Skin of body (tissue), 3 donors: ENCODE results near the gene LY6G6C. TPM values are rescaled to one million over a fixed set of nuclear protein-coding genes. Genes with fewer than 3 reads are reported as not detected.

Source experiments
- DNase-seq: peaks from one replicate; lab custom pipeline; 2025; lab: John Stamatoyannopoulos, UW
- small RNA-seq: library from RNA; depleted of rRNA; stranded (forward); fragments of <200 nt; gene quantifications from one replicate; pipeline ENCODE3, GENCODE V24; 2014; ENCODE audit warnings: low replicate concordance
- total RNA-seq: library from RNA; depleted of rRNA; stranded (reverse); fragments of >200 nt; gene quantifications from one replicate; pipeline ENCODE4 v1.2.3, GENCODE V29; 2014

LY6G6C gene
- total RNA-seq, 1 donor from 2014 or later, result 20.4 TPM

GRCh38 chr6:31681135-31681671, 40.3 kb downstream of the LY6G6C start:
- no peak for DNase-seq

- DNase-seq, result peak; percentile 82
Measured at GRCh38 chr6:31680226-31681134, 41.1 kb downstream of the LY6G6C start, which contains the start of gene LY6G5C. Gene LY6G5C, minus strand, starts transcription at chr6:31681067. Its CDS starts 694 bp downstream, at chr6:31680373.

DNA sequence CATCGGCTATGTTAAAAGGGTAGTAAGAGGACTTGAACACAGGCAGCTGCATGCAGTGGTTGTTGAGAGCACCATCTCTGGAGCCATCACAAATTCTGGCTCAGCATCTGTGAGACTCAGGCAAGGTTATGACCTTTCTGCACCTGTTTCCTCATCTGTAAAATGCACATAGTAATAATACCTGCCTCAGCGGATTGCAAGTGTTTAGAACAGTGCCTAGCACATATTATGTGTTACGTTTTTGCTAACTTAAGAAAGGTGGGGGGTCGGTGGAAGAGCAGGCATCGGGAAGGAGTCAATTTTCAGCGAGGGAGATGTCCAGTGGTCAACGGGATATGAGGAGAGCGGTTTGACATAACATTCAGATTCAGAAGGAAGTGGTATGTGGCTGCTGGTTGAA, 43.6 kb downstream of the LY6G6C start:
- DNase-seq, result no peak

DNA sequence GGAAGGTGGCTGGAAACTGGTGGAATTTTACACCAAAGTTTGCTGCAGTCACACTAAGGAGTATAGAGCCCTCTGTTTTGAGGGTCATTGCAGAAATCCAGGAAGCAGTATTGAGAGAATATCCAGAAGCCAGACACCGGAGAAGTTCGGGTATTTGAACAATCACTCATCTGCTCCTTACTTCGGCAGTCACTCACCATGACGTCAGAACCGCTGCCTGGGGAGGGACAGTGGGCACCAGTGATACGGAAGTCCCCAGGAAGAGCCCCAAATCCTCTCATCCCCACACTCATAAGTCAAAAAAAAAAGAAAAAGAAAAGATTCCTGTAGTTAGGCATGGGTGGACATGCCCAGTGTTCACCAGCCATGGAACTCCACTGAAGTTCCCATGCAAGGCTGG, 44.6 kb downstream of the LY6G6C start:
- DNase-seq, result no peak

DNA sequence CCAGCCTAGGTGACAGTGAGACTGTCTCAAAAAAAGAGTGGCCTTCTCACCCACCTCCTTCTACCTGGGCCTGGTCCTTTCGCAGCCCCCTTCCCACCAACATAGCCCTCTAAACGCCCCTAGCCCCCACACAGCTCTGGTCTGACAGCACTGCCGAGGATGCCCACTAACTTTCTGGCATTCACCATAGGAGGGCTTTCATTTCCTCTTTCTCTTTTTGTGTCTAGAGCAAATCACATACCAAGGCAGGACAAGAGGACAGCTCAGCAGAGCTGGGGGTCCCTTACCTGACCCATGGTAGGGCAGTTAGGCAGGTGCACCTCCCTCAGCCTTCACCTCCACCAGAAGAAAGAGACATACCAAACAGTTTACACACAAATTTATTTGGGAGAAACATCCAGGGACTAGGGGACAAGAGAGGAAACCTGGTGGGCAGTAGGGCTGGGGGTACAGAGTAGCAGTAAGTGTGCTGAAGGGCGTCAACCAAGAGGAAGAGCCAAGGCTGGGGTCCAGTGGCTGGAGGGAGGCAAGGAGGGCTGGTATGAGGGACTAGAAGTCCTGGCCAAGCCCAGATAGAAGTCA, 45.1 kb downstream of the LY6G6C start:
- no peak for DNase-seq

DNA sequence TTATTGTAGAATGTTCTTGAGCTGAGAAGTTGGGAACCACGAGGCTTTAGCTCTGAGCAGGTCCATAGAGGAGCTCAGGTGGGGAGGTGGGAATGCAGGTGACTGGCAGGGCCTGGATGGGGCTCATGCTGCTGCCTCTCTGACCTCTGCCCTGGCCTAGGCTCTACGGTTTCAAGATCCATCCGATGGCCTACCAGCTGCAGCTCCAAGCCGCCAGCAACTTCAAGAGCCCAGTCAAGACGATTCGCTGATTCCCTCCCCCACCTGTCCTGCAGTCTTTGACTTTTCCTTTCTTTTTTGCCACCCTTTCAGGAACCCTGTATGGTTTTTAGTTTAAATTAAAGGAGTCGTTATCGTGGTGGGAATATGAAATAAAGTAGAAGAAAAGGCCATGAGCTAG, 51.9 kb downstream of the LY6G6C start, which contains the start of gene LY6G5B:
Gene LY6G5B, plus strand, starts transcription at position 301 of the 400 bp plus-strand sequence. CDS start 975 bp downstream, outside the sequence.
- DNase-seq, result no peak

Small RNAs within 50 kb of the gene (small RNA-seq; reads per million reads assigned to genes)
- not detected for gene LY6G6D
- gene MIR4646, result not detected
- not detected for gene MSH5-SAPCD1
- not detected for gene RNU6-850P
- not detected for gene SAPCD1

Other genes with a start within 250 kb of the LY6G6C start
- 1.2 TPM for gene MICB, start 223.6 kb downstream of the LY6G6C start, total RNA-seq
- not detected for gene MCCD1, start 192.8 kb downstream of the LY6G6C start, total RNA-seq
- gene DDX39B, start 179.7 kb downstream of the LY6G6C start, total RNA-seq, result 267 TPM
- 1.4 TPM for gene ATP6V1G2, start 175.1 kb downstream of the LY6G6C start, total RNA-seq
- 12.1 TPM for gene NFKBIL1, start 174.1 kb downstream of the LY6G6C start, total RNA-seq
- gene LTA, start 149.5 kb downstream of the LY6G6C start, total RNA-seq, result not detected
- 1.9 TPM for gene TNF, start 146.2 kb downstream of the LY6G6C start, total RNA-seq
- gene LTB, start 139.3 kb downstream of the LY6G6C start, total RNA-seq, result 1.6 TPM
- gene LST1, start 135.5 kb downstream of the LY6G6C start, total RNA-seq, result 7.6 TPM
- gene NCR3, start 128.7 kb downstream of the LY6G6C start, total RNA-seq, result not detected
- gene AIF1, start 106.5 kb downstream of the LY6G6C start, total RNA-seq, result 23.8 TPM
- 49.6 TPM for gene PRRC2A, start 101.0 kb downstream of the LY6G6C start, total RNA-seq
- 101 TPM for gene BAG6, start 69.1 kb downstream of the LY6G6C start, total RNA-seq
- gene APOM, start 65.9 kb downstream of the LY6G6C start, total RNA-seq, result 1.2 TPM
- gene C6orf47, start 61.0 kb downstream of the LY6G6C start, total RNA-seq, result 14.1 TPM
- 8.2 TPM for gene GPANK1, start 56.7 kb downstream of the LY6G6C start, total RNA-seq
- gene CSNK2B, start 55.7 kb downstream of the LY6G6C start, total RNA-seq, result 75.8 TPM
- gene LY6G5B, start 51.8 kb downstream of the LY6G6C start, total RNA-seq, result 4.0 TPM
- gene LY6G5C, start 40.7 kb downstream of the LY6G6C start, total RNA-seq, result not detected
- 36.0 TPM for gene ABHD16A, start 18.4 kb downstream of the LY6G6C start, total RNA-seq
- not detected for gene LY6G6F, start 14.9 kb downstream of the LY6G6C start, total RNA-seq
- 10.3 TPM for gene LY6G6D, start 6.4 kb downstream of the LY6G6C start, total RNA-seq
- 0.59 TPM for gene MPIG6B, start 1.6 kb upstream of the LY6G6C start, total RNA-seq
- 62.2 TPM for gene DDAH2, start 7.6 kb upstream of the LY6G6C start, total RNA-seq
- gene CLIC1, start 14.8 kb upstream of the LY6G6C start, total RNA-seq, result 185 TPM
- 9.1 TPM for gene MSH5, start 18.3 kb upstream of the LY6G6C start, total RNA-seq
- 3.9 TPM for gene SAPCD1, start 40.9 kb upstream of the LY6G6C start, total RNA-seq
- 0.99 TPM for gene VWA7, start 55.6 kb upstream of the LY6G6C start, total RNA-seq
- gene VARS1, start 74.0 kb upstream of the LY6G6C start, total RNA-seq, result 29.1 TPM
- gene LSM2, start 85.2 kb upstream of the LY6G6C start, total RNA-seq, result 21.0 TPM
- 1.8 TPM for gene HSPA1L, start 93.5 kb upstream of the LY6G6C start, total RNA-seq
- gene HSPA1A, start 93.8 kb upstream of the LY6G6C start, total RNA-seq, result 213 TPM
- 286 TPM for gene HSPA1B, start 106.0 kb upstream of the LY6G6C start, total RNA-seq
- gene NEU1, start 141.1 kb upstream of the LY6G6C start, total RNA-seq, result 19.0 TPM
- 0.10 TPM for gene SLC44A4, start 157.3 kb upstream of the LY6G6C start, total RNA-seq
- gene EHMT2, start 176.0 kb upstream of the LY6G6C start, total RNA-seq, result 25.6 TPM
- gene ZBTB12, start 180.3 kb upstream of the LY6G6C start, total RNA-seq, result 3.9 TPM
- 4.9 TPM for gene C2, start 206.0 kb upstream of the LY6G6C start, total RNA-seq
- gene CFB, start 224.3 kb upstream of the LY6G6C start, total RNA-seq, result 2.2 TPM
- 46.1 TPM for gene NELFE, start 237.2 kb upstream of the LY6G6C start, total RNA-seq
- gene SKIC2, start 237.4 kb upstream of the LY6G6C start, total RNA-seq, result 23.3 TPM